GM18526 (cell line): Measurements from ENCODE around the gene AP2A2.

Source experiments
- POLR2A ChIP-seq: IDR thresholded peaks from 3 replicates; pipeline ENCODE4 v1.6.1; 2011; ENCODE audit not compliant: insufficient read length; ENCODE audit errors: extremely low read depth

AP2A2 gene

DNA sequence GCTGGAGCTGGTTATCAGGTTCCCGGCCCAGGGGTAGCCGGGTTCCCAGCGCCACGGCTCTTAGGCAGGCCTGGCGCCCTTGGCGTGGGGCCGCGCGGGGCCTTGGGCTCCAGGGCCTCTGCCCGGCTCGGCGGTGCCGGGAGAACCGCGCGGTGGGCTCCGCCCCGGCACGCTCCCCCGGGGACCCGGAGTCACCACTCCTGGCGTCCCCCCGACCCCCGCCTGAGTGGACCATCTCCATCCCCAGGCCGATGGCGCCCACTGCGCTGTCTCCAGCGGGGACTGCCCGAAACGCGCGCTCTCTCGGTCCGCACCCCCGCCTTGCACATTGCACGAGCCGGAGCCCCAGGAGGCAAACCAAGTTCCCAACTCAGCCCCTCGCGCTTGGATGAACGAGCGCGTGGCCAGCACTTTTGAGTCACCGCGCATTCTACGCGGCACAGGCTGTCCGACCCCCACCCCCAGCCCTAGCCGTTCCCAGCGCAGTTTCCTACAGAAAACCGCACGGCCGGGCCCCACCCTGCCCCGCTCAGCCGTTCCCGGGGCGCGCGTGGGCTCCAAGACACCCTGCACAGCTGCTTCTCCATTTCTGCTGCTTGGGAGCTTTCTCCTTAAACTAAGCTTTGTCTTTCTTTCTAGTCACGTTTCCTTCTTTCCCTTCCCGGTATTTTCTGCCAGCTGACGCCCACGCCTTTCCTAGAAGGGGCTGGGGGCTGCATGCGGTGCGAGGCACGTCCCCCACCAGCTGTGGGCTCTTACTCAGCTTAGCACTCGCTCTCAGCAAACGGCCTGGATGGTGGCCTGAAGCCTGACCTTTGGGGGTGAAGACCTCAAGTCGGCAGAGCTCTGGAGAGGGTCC lies 14.4 kb upstream of the AP2A2 start:
- peak; percentile 70 for TF ChIP-seq POLR2A

DNA sequence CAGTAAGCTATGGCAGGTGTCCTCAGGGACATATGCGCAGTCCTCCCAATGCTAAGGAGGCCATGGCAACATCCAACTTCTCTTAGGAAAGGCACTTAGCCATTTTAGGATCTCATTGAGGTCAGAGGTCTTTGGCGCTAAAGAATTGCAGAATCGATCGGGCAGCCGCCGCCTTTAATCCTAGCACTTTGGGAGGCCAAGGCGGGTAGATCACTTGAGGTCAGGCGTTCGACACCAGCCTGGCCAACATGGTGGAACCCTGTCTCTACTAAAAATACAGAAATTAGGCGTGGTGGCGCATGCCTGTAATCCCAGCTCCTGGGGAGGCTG lies 13.8 kb upstream of the AP2A2 start:
- TF ChIP-seq POLR2A, result no peak

DNA sequence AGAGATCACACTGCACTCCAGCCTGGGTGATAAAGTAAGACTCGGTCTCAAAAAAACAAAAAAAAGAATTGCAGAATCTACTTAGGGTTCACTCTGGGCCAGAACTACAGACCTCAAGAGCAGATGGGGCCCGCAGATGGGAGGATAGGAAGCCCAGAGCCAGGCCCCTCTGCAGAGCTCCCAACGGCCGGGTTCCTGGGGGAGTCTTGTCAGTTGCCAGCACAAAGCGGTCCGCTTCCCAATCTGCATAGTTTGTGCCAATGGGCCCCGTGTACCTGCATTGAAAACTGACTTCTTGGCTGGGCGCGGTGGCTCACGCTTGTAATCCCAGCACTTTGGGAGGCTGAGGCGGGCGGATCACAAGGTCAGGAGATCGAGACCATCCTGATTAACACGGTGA lies 13.4 kb upstream of the AP2A2 start:
- no peak for TF ChIP-seq POLR2A

DNA sequence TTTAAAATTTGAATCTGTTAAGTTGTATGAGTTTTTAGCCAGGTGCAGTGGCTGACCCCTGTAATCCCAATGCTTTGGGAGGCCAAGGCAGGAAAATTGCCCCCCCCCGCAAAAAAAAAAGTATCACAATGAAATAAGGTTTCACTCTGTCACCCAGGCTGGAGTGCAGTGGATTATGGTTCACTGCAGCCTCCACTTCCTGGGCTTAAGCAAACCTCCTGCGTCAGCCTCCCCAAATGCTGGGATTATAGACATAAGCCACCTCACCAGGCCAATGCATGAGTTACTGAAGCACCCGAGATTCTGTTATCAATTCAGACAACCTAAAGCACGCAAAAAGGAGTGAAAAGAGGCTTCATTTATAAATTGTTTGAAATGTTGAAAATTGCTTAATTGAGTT lies 12.6 kb upstream of the AP2A2 start:
- no peak for TF ChIP-seq POLR2A

DNA sequence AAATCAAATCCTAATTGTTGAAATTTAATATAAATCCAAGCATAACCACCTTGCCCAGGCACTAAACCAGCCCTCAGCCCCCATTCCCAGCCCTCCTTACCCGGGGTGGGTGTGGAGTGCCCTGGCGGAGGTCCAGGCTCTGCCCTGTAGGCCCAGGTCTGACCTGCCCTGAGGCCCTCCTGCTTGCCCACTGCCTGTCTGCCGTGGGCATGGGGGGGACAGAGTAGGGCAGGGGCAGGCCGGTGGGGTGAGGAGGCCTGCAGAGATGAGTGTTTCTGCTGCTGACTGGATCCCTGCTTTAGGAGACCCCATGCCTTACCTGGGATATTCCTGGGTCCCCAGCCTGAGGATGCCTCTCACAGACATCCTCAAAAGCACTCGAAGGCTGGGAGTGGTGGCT lies 11.5 kb upstream of the AP2A2 start:
- TF ChIP-seq POLR2A, result no peak

DNA sequence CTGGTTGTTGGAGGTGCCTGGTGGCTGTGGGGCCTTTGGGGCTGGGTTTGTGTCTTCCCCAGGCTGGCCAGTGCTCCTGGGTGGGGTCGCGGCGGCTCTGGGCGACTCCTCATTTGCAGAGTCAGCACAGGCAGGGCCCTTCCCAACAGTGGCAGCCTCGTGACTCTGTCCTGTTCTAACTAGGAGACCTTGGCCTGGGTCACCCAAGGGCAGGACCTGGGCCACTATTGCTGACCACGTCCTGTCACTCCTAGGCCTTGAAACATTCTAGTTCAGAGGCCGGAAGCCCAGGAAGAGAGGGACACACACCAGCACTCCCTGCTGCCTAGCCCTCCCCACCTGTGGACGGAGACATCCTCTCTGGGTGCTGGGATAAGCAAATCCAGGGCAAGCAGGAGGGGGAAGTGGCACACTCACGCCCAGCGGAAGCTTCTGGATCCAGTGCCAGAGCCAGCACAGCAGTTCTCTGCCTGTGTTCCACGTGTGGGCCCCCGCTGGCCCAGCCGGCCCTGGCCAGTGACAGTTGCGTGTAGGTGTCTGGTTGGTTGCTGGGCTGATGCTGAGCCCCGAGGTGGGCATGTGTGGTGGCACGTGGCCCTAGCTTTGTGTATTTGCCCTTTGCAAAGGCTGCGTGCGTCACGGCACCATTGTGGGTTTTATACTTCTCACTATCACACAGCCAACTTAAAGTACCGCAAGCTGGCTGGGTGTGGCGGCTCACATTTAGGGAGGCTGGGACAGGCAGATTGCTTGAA lies 10.7 kb upstream of the AP2A2 start:
- no peak for TF ChIP-seq POLR2A

DNA sequence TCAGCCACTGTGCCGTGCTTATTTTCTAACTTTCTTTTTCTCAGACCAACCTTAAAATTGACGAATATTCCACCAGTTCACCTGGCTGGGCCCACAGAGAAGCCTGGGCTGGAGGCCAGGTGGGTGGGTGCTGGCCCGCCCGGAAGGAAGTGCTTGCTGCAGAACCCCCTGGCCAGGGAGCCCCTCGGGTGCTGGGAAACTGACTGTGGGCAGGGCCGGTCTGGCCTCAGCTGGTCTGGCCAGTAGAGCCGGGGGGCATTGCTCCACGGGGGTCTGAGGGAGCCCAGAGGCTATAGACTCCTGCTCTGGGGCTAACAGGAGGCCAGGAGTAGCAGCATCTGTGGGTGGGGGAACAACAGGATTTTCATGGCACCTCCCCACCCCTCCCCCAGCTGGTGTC lies 8.2 kb upstream of the AP2A2 start:
- TF ChIP-seq POLR2A, result no peak

DNA sequence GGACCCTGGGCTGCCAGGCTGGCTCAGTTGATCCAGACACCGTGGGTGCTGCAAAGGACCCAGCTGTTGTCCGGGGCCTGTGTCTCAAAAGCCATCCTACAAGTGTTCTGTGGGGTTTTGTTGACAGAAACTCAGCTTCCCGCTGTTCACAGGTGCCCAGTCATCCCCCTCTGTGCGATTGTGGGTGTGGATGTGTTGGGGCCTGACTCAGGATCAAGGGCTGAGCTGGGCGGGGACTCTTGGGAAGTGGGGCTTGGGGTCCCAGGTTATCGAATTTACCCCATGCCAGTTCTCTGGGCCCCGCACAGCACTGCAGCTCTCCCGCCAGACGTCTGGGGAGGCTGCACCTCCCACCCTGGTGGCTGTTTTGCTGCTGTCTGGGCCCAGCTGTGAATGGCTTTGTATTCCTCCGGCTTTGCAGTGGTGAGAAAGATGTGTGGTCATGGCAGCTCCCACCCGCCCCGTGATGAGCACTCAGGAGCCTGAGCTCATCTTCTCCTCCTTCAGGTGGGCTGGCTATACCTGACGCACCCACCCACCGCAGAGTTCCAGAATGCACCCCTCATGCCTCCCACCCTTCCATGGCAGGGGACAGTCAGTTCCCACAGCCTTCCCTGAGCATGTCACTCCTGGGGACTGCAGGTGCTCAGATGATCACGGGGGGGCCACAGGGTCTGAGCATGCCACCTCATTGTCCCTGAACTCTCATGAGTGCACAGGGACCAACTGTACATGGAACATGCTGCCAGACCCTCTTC lies 3.6 kb upstream of the AP2A2 start:
- no peak for TF ChIP-seq POLR2A

DNA sequence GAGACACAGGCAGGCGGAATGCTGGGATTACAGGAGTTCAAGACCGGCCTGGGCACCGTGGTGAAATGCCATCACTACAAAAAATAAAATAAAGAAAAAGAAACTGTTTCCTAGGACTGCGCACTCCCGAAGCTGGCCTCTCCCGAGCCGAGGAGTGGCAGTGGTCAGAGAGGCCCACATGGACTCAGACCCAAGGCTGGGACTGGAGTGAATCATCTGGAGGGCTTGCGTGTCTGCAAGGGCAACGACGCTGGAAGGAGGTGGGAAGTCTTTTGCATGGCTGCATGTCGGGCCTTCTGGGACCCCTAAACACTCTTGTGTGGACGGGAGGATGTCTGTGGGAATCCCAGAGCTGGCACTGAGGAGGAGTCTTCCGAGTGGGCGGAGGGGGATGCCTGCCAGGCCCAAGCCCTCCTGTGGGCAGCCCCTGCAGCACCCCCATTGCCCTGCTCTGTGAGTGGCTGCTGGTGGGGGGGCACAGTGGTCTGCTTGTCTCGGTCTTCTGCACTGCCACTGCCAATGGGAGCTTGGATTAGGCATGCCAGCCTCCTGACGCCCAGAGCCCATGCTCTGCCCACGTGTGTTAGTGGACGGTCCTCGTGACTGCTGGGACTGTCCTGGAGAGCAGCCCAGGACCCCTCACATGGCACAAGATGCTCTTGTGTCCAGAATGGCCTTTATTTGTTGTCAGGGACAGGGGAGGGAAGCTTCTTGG lies 1.8 kb upstream of the AP2A2 start:
- no peak for TF ChIP-seq POLR2A

DNA sequence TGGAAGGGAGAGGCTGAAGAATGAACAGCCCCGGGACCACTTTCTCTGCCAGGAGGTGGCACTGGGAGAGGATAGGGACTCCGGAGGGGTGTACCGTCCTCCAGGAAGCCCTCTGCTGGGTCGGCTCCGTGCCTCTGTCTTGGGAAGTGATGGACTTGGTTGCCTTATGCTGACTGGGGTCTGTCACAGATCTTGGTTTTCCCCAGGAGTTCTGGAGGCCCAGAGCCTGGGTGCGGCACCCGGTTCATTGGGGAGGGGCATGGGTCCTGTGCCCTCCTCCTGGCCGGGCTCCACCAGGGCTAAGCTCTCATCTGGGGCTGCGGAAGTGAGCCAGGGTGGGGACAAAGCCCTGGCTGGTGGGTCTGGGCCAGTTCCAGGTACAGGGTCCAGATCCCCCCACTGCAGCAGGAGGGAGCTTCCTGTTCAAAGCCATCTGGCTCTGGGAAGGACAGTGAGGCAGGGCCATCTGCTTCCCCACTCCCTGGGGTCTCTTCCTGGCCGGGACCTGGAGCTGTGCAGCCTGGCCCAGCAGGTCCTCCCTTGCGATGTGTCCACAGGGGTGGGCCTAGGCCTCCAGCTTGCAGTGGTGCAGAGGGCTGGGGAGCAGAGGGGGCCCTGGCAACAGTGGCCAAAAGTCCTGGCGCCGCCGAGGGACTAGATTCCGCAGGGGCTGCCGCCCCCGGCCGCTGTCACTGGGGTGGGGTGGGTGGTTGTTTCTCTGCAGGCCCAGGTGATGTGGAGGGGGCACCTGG lies 1.1 kb upstream of the AP2A2 start:
- TF ChIP-seq POLR2A, result no peak

DNA sequence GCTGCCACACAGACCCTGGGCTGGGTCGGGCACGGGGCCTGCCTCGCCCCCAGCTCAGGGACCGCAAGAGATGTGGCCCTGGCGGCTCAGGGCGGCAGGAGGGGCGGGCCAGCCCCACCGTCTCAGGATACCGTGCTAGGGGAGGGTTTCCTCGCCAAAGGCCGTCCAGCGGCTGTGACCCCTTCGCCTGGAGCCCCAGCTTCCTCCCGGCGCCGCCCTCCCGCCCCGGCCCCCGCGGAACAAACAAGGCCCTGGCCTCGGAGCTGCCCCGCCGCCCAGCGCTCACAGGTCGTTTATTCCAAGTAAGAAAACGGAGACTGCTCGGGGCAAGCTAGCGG lies 543 bp upstream of the AP2A2 start:
- TF ChIP-seq POLR2A, result no peak

DNA sequence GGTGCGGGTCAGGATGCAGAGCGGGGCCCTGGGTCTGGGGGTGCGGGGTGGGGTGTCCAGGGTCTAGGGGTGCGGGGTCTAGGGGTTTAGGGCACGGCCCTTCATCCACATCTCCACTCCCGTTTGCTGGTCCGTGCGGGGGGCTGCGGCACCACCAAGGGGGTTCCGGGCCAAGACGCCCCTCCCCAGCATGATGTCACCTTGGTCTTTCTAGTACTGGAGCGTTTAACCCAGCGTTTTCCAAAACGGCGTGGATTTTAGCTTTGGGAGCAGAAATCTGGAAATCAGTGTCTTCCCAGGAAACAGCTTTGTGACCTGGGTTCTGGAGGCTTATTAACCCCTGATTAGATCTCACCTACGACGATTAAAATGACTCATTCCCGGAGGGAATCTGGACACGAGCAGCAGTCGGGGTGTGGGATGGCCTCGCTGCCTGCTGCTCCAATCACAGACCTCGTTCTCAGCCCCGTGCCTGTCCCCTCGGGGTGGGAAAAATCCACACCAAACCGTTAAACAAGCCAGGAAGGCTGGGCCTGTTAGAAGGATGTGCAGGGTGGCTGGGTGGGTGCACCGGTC lies 759 bp downstream of the AP2A2 start:
- TF ChIP-seq POLR2A, result no peak

DNA sequence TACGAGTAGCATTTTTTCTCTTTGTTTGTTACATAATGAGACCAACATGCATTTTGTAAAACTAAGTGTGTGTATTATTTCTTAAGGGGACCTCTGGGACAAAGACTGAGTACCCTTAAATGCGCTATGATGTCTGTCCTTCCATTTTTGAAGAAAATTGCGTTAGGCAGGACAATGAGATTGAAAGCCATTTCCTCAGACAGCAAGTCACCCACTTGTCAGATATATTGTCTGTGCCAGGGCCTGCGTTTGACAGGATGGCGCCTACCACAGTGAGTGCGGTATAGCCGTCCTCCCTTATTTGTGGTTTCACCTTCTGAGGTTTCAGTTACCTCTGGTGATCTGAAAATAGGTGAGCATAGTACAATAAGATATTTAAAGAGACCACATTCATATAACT lies 2.2 kb downstream of the AP2A2 start:
- no peak for TF ChIP-seq POLR2A

DNA sequence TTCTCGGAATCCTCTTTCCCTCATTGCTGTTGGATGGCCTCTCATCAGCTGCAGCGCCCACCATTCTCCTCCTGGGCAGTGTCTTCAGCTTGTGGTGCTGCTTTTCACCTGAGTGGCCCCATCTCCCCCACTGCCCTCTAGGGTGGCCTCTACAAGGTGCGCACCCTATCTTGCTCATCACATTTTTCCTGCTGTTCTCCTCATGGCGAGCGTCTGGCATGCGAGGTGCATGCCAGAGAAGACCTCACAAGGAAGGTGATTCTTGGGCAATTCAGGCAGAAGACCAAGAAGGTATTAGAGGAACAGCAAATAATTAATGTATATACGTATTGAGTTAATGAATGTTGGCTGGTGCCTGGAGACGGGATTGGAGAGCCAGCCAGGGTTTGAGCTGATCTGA lies 3.1 kb downstream of the AP2A2 start:
- TF ChIP-seq POLR2A, result no peak
